Lower leg skin (tissue), 3 donors: ENCODE measurements around the gene SYNGR3.

ENCODE experiments used
- CTCF ChIP-seq, 3 donors: fragments of 450-650 bp; IDR thresholded peaks; one replicate each; pipeline ENCODE4 v1.5.1; 2016; ENCODE audit warnings: antibody characterized with exemption in 3 of 3, mild to moderate bottlenecking in 3 of 3, moderate library complexity in 2 of 3
- POLR2A ChIP-seq, 2 donors: fragments of 450-650 bp; IDR thresholded peaks; one replicate each; pipeline ENCODE4 v1.6.1; 2016 to 2017; ENCODE audit warnings: antibody characterized with exemption in 2 of 2, mild to moderate bottlenecking in 1 of 2, moderate library complexity in 1 of 2

GRCh38 chr16:1959269-1960039 is 30.3 kb upstream of the SYNGR3 start, which contains the start of gene NDUFB10:
- TF ChIP-seq CTCF (IDR thresholded peaks at IDR 0.05) (no peak), POLR2A (IDR thresholded peaks at IDR 0.05) (no peak)
